Astrocyte (in vitro differentiated cells and primary cell): ENCODE results near the gene MARK2. TPM values are rescaled to one million over a fixed set of nuclear protein-coding genes. Genes with fewer than 3 reads are reported as not detected.

Source experiments
- DNase-seq: peaks from one replicate; pipeline ENCODE4 v3.0.0-alpha.2; 2010; ENCODE audit warnings: low read depth
- FAIRE-seq: peaks from 2 replicates; lab custom pipeline; 2011; peaks lifted over from hg19 to GRCh38; lab: Jason Lieb, UNC
- H2AFZ ChIP-seq: 2 replicates; pipeline ENCODE4 v1.6.0; 2012; ENCODE audit warnings: low read depth, low read length, inconsistent platforms
- H3K27ac ChIP-seq: 2 replicates; pipeline ENCODE4 v1.5.1; 2011; ENCODE audit warnings: low read depth, low read length, inconsistent platforms
- H3K27me3 ChIP-seq: 2 replicates; pipeline ENCODE4 v1.6.0; 2011; ENCODE audit warnings: low read length, inconsistent platforms; ENCODE audit not compliant: insufficient read depth
- H3K36me3 ChIP-seq: 2 replicates; pipeline ENCODE4 v1.5.1; 2011; ENCODE audit warnings: low read length, inconsistent platforms; ENCODE audit not compliant: insufficient read depth
- H3K4me1 ChIP-seq: 2 replicates; pipeline ENCODE4 v1.5.1; 2011; ENCODE audit warnings: low read length, inconsistent platforms; ENCODE audit not compliant: insufficient read depth
- H3K4me2 ChIP-seq: 2 replicates; pipeline ENCODE4 v1.6.0; 2012; ENCODE audit warnings: low read length, inconsistent platforms
- H3K4me3 ChIP-seq: 2 replicates; pipeline ENCODE4 v1.5.1; 2011; ENCODE audit warnings: low read depth, mild to moderate bottlenecking, low read length, inconsistent platforms; ENCODE audit not compliant: insufficient read depth
- H3K79me2 ChIP-seq: 2 replicates; pipeline ENCODE4 v1.6.0; 2012; ENCODE audit warnings: mild to moderate bottlenecking, low read length, inconsistent platforms; ENCODE audit not compliant: insufficient read depth
- H3K9ac ChIP-seq: 2 replicates; pipeline ENCODE4 v1.6.0; 2012; ENCODE audit warnings: mild to moderate bottlenecking, low read length, inconsistent platforms
- H3K9me3 ChIP-seq: 2 replicates; pipeline ENCODE4 v1.5.1; 2012; ENCODE audit warnings: low read depth, mild to moderate bottlenecking, low read length, inconsistent platforms; ENCODE audit not compliant: insufficient read depth
- H4K20me1 ChIP-seq: 2 replicates; pipeline ENCODE4 v1.6.0; 2012; ENCODE audit warnings: low read length, inconsistent platforms; ENCODE audit not compliant: insufficient read depth
- H3K27ac Mint-ChIP-seq: one replicate; pipeline ENCODE4 v1.8.0; 2021; ENCODE audit warnings: mild to moderate bottlenecking, mixed read lengths; ENCODE audit not compliant: unreplicated experiment
- H3K27me3 Mint-ChIP-seq: one replicate; pipeline ENCODE4 v1.8.0; 2021; ENCODE audit warnings: low read depth, mixed read lengths; ENCODE audit not compliant: unreplicated experiment
- H3K36me3 Mint-ChIP-seq: one replicate; pipeline ENCODE4 v1.8.0; 2021; ENCODE audit warnings: low read depth, mixed read lengths; ENCODE audit not compliant: unreplicated experiment
- H3K4me1 Mint-ChIP-seq: one replicate; pipeline ENCODE4 v1.8.0; 2021; ENCODE audit warnings: low read depth, mixed read lengths; ENCODE audit not compliant: unreplicated experiment
- H3K4me3 Mint-ChIP-seq: one replicate; pipeline ENCODE4 v1.8.0; 2021; ENCODE audit warnings: mild to moderate bottlenecking, moderate library complexity, mixed read lengths; ENCODE audit not compliant: unreplicated experiment
- H3K9me3 Mint-ChIP-seq: one replicate; pipeline ENCODE4 v1.8.0; 2021; ENCODE audit warnings: mild to moderate bottlenecking, mixed read lengths; ENCODE audit not compliant: unreplicated experiment
- EZH2 ChIP-seq: IDR thresholded peaks from 2 replicates; pipeline ENCODE4 v1.6.1; 2012; ENCODE audit warnings: mild to moderate bottlenecking, low read length, inconsistent platforms; ENCODE audit not compliant: insufficient read depth
- total RNA-seq: library from RNA; stranded (reverse); gene quantifications from 2 replicates; pipeline ENCODE4 v1.2.1, GENCODE V29; 2021
- TF ChIP-seq, protein P1 (sequence below): IDR thresholded peaks from 2 replicates; pipeline ENCODE4 v1.5.1; 2011; ENCODE audit warnings: low read depth, mild to moderate bottlenecking, inconsistent platforms, low read length, moderate library complexity; ENCODE audit not compliant: insufficient read depth

Gene MARK2
- total RNA-seq, 1 donor from 2014 or later: 38.1 TPM

DNA sequence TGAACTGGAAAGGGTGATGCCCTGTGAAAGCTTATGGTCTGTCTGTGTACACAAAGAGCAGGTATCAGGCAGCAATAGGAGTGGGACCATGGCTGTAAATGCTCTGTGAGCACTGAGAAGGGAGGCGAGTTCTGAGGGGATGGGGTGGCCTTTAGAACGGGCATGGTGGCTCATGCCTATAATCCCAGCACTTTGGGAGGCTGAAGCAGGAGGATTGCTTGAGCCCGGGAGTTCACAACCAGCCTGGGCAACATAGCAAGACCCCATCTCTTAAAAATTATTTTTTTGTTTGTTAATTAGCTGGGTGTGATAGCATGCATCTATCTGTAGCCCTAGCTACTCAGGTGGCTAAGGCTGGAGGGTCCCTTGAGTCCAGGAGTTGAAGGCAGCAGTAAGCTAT lies 22.2 kb upstream of the MARK2 start:
- Mint-ChIP-seq H3K4me1 (peaks cover 15% of the 10 kb centered on the region), H3K27me3 (peaks cover 1% of the 10 kb centered on the region)

DNA sequence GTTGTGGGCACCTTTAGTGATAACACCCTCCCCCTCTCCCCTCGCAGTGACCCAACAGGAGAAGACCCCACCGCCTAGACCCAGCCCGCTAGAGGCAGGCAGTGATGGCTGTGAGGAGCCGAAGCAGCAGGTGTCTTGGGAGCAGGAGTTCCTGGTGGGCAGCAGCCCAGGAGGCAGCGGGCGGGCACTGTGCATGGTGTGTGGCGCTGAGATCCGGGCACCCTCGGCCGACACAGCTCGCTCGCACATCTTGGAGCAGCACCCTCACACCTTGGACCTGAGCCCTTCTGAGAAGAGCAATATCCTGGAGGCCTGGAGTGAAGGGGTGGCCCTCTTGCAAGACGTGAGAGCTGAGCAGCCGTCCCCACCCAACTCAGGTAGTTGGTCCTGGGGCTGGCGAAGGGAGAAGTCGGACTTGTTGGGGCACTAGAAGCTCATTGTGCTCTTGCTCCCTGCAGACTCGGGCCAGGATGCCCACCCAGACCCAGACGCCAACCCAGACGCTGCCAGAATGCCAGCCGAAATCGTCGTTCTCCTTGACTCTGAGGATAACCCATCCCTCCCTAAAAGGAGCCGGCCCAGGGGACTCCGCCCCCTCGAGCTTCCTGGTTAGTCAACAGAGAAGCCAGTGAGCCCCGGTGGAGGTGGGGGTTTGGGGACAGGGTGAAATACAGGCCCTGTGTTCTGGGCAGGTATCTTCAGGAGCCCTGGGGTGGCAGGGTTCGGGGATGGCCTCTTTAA lies 21.0 kb upstream of the MARK2 start:
- Histone ChIP-seq H3K27ac (no peak overlapping the region), H3K9ac (no peak overlapping the region), H3K4me2 (no peak overlapping the region), H3K27me3 (no peaks in the 10 kb centered on the region), H3K9me3 (no peaks in the 10 kb centered on the region), H2AFZ (no peak overlapping the region), H3K79me2 (peaks cover 49% of the 10 kb centered on the region), H3K4me3 (no peak overlapping the region), H3K4me1 (peaks cover 11% of the 10 kb centered on the region), H3K36me3 (peaks cover 29% of the 10 kb centered on the region), H4K20me1 (peaks cover 62% of the 10 kb centered on the region)
- TF ChIP-seq EZH2: no peak
- TF ChIP-seq, protein P1, sequence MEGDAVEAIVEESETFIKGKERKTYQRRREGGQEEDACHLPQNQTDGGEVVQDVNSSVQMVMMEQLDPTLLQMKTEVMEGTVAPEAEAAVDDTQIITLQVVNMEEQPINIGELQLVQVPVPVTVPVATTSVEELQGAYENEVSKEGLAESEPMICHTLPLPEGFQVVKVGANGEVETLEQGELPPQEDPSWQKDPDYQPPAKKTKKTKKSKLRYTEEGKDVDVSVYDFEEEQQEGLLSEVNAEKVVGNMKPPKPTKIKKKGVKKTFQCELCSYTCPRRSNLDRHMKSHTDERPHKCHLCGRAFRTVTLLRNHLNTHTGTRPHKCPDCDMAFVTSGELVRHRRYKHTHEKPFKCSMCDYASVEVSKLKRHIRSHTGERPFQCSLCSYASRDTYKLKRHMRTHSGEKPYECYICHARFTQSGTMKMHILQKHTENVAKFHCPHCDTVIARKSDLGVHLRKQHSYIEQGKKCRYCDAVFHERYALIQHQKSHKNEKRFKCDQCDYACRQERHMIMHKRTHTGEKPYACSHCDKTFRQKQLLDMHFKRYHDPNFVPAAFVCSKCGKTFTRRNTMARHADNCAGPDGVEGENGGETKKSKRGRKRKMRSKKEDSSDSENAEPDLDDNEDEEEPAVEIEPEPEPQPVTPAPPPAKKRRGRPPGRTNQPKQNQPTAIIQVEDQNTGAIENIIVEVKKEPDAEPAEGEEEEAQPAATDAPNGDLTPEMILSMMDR: no peak
- FAIRE-seq (no peak), DNase-seq (no peak)
- Mint-ChIP-seq H3K27me3 (no peaks in the 10 kb centered on the region), H3K9me3 (no peaks in the 10 kb centered on the region), H3K4me1 (peaks cover 15% of the 10 kb centered on the region), H3K27ac (peak overlapping the region; percentile 26), H3K36me3 (peaks cover 24% of the 10 kb centered on the region), H3K4me3 (no peak overlapping the region)

More for the DNA sequence above, 22.2 kb upstream of the MARK2 start:
- Histone ChIP-seq H2AFZ (no peak overlapping the region), H3K9ac (no peak overlapping the region), H4K20me1 (peaks cover 57% of the 10 kb centered on the region), H3K36me3 (peaks cover 19% of the 10 kb centered on the region), H3K79me2 (peaks cover 49% of the 10 kb centered on the region), H3K4me1 (peaks cover 16% of the 10 kb centered on the region), H3K27me3 (no peaks in the 10 kb centered on the region), H3K4me2 (no peak overlapping the region), H3K9me3 (no peaks in the 10 kb centered on the region), H3K4me3 (no peak overlapping the region), H3K27ac (no peak overlapping the region)
- no peak overlapping the region for H3K4me3 Mint-ChIP-seq
- no peak overlapping the region for H3K27ac Mint-ChIP-seq
- FAIRE-seq: no peak
- DNase-seq: no peak
- H3K9me3 Mint-ChIP-seq: no peaks in the 10 kb centered on the region
- peaks cover 17% of the 10 kb centered on the region for H3K36me3 Mint-ChIP-seq
- TF ChIP-seq, protein P1: no peak
- TF ChIP-seq EZH2: no peak

DNA sequence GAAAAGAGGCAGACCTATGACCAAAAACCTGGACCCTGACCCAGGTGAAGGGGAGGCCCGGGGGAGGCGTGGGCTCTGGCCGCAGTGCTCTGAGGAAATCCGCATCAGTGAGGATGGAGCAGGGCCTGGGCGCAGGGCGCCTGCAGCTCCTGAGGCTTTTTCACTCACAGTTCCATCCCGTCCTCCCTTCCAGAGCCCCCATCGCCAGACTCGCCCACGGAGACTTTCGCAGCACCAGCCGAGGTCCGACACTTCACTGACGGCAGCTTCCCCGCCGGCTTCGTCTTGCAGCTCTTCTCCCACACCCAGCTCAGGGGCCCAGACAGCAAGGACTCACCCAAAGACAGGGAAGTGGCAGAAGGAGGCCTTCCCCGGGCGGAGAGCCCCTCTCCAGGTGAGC lies 20.3 kb upstream of the MARK2 start:
- no peak for DNase-seq
- Histone ChIP-seq H3K9me3 (no peaks in the 10 kb centered on the region), H2AFZ (no peak overlapping the region), H3K9ac (no peak overlapping the region), H3K4me1 (peaks cover 11% of the 10 kb centered on the region), H3K36me3 (peaks cover 33% of the 10 kb centered on the region), H3K4me3 (no peak overlapping the region), H3K79me2 (peaks cover 47% of the 10 kb centered on the region), H3K27me3 (no peaks in the 10 kb centered on the region), H3K27ac (no peak overlapping the region), H4K20me1 (peaks cover 68% of the 10 kb centered on the region), H3K4me2 (no peak overlapping the region)
- H3K9me3 Mint-ChIP-seq: no peaks in the 10 kb centered on the region
- H3K36me3 Mint-ChIP-seq: peaks cover 27% of the 10 kb centered on the region
- H3K4me1 Mint-ChIP-seq: peaks cover 15% of the 10 kb centered on the region
- H3K27me3 Mint-ChIP-seq: no peaks in the 10 kb centered on the region
- no peak for FAIRE-seq
- no peak overlapping the region for H3K27ac Mint-ChIP-seq
- no peak for TF ChIP-seq EZH2
- TF ChIP-seq, protein P1: no peak
- H3K4me3 Mint-ChIP-seq: no peak overlapping the region
